CD4-positive, CD25-positive, alpha-beta regulatory T cell (primary cell): ENCODE measurements around the gene PPCS. TPM values are rescaled to one million over a fixed set of nuclear protein-coding genes. Genes with fewer than 3 reads are reported as not detected.

ENCODE experiments used
- ATAC-seq, 2 donors: fragments of 150-1000 bp; cut with Tn5 transposase; one replicate each; pipeline ENCODE4 v1.10.0; 2021; ENCODE audit warnings: low read depth in 2 of 2, moderate number of reproducible peaks in 2 of 2, moderate library complexity in 1 of 2
- DNase-seq, 3 donors: peaks; one replicate each; pipeline versions ENCODE4 v3.0.0 to v3.0.0-alpha.2; 2012 to 2022; ENCODE audit warnings: mixed read lengths in 1 of 3
- H3K27ac ChIP-seq: one replicate; pipeline ENCODE4 v1.7.0; 2013; ENCODE audit warnings: mild to moderate bottlenecking, low read length; ENCODE audit not compliant: insufficient read depth, poor library complexity, severe bottlenecking
- H3K27me3 ChIP-seq: one replicate; pipeline ENCODE4 v1.7.0; 2013; ENCODE audit warnings: low read length; ENCODE audit not compliant: control insufficient read depth, insufficient read depth
- H3K36me3 ChIP-seq: one replicate; pipeline ENCODE4 v1.7.0; 2013; ENCODE audit warnings: mild to moderate bottlenecking, low read length, moderate library complexity; ENCODE audit not compliant: control insufficient read depth, insufficient read depth
- H3K4me1 ChIP-seq: 2 replicates; pipeline ENCODE4 v1.7.0; 2013; ENCODE audit warnings: mild to moderate bottlenecking, low read length; ENCODE audit not compliant: insufficient read depth, control insufficient read depth, poor library complexity, severe bottlenecking
- H3K4me3 ChIP-seq: one replicate; pipeline ENCODE4 v1.7.0; 2013; ENCODE audit warnings: low read depth, mild to moderate bottlenecking, low read length, moderate library complexity
- H3K9me3 ChIP-seq, 2 experiments: 1 replicate in 1 of 2; 2 replicates in 1 of 2; pipeline ENCODE4 v1.7.0; 2013; ENCODE audit warnings: low read length in 2 of 2, mild to moderate bottlenecking in 1 of 2, moderate library complexity in 1 of 2; ENCODE audit not compliant: control insufficient read depth in 2 of 2
- H3K27ac Mint-ChIP-seq, 3 donors: one replicate each; pipeline ENCODE4 v1.8.0; 2020 to 2022; ENCODE audit warnings: mild to moderate bottlenecking in 3 of 3, mixed read lengths in 3 of 3, moderate library complexity in 2 of 3
- H3K27me3 Mint-ChIP-seq: one replicate; pipeline ENCODE4 v1.8.0; 2022; ENCODE audit warnings: mild to moderate bottlenecking, mixed read lengths
- H3K36me3 Mint-ChIP-seq: one replicate; pipeline ENCODE4 v1.8.0; 2020; ENCODE audit warnings: mixed read lengths
- H3K4me1 Mint-ChIP-seq, 4 donors: one replicate each; pipeline ENCODE4 v1.8.0; 2020 to 2022; ENCODE audit warnings: mixed read lengths in 4 of 4, mild to moderate bottlenecking in 1 of 4
- H3K4me3 Mint-ChIP-seq, 4 donors: one replicate each; pipeline ENCODE4 v1.8.0; 2020 to 2022; ENCODE audit warnings: mild to moderate bottlenecking in 4 of 4, mixed read lengths in 4 of 4, moderate library complexity in 3 of 4
- H3K9me3 Mint-ChIP-seq, 7 donors: one replicate each; pipeline ENCODE4 v1.8.0; 2020 to 2022; ENCODE audit warnings: mixed read lengths in 7 of 7, mild to moderate bottlenecking in 3 of 7, moderate library complexity in 2 of 7
- polyA plus RNA-seq, 4 donors: library from polyadenylated mRNA; unstranded; fragments of 300-500 nt; fragmentation: Illumina TruSeq; gene quantifications; one replicate each; pipeline ENCODE4 v1.2.3, GENCODE V29; 2021
- total RNA-seq: library from RNA; stranded (reverse); gene quantifications from one replicate; pipeline ENCODE4 v1.2.3, GENCODE V29; 2022

The PPCS gene
- total and polyA plus RNA-seq, 5 donors from 2014 or later: 43.7 to 162 (median 132) TPM

DNA sequence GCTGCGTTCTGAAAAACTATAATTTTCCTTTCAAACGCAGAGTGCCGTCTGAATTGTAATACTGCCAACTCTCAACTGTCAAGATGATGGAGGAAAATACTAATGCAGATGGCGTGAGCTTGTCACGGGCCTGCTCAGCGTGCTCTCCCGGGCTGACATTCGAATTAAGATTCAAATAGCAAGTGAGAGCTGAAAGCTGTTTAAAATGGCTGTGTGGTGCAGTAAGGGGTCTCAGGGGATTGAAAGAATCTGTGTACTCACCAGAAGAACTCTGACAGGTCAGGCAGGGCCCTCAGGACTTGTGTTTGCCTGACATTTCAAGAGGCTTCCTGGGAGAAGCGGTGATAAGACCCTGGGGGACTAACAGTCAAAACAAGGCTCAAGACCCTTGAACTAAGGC lies 33.6 kb upstream of the PPCS start:
- Histone ChIP-seq H3K36me3 (no peaks in the 10 kb centered on the region), H3K4me3 (no peak overlapping the region), H3K4me1 (no peaks in the 10 kb centered on the region), H3K9me3 (no peaks in the 10 kb centered on the region), H3K27me3 (peaks cover 3% of the 10 kb centered on the region), H3K27ac (no peak overlapping the region)
- Mint-ChIP-seq H3K27ac (no peak overlapping the region), H3K4me1 (no peaks in the 10 kb centered on the region), H3K36me3 (no peaks in the 10 kb centered on the region), H3K27me3 (peaks cover 18% of the 10 kb centered on the region), H3K9me3 (peaks cover 0 to 2% (median 0%) of the 10 kb centered on the region in 7 donors), H3K4me3 (no peak overlapping the region)
- DNase-seq: no peak
- ATAC-seq: no peak

DNA sequence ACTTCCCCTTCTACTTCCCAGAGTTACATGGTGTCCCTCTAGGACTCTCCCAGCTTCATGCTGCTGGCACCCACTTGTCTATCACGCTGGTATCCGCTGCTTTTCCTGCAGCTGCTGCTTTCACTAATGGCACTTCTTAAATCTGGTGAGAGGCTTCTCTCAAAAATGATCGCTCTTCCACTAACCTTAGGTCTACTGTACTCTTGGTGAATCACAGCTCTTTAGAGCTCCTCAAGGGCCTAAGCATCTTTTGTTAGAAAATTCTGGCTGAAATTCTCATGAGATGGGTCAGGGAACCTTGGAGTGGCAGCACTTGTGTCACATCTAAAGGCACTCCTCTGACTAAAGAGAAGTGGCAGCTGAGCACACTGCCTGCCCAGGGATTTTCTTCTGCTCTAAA lies 32.7 kb upstream of the PPCS start:
- Mint-ChIP-seq H3K4me3 (no peak overlapping the region), H3K27ac (no peak overlapping the region), H3K36me3 (no peaks in the 10 kb centered on the region), H3K9me3 (peaks cover 0 to 2% (median 0%) of the 10 kb centered on the region in 7 donors), H3K4me1 (no peaks in the 10 kb centered on the region), H3K27me3 (peaks cover 18% of the 10 kb centered on the region)
- ATAC-seq (no peak), DNase-seq (no peak)
- Histone ChIP-seq H3K27ac (no peak overlapping the region), H3K9me3 (no peaks in the 10 kb centered on the region), H3K27me3 (peaks cover 3% of the 10 kb centered on the region), H3K36me3 (no peaks in the 10 kb centered on the region), H3K4me1 (no peaks in the 10 kb centered on the region), H3K4me3 (no peak overlapping the region)

DNA sequence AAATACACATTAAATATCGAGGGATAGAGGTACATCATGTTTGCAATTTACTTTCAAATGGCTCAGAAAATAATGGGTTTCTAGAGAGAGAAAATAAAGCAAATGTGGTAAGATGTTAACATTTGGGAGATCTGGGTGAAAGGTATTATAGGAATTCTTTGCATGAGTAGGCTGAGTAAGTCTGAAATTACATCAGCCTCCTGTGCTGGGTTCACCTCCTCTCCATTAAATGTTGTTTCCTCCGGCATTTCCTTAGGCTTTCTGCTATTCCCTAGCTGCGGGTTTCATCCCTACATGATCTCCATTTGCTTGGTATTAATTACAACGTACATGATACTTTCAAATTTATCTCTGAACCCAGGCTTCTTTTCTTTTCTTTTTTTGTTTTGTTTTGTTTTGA lies 32.1 kb upstream of the PPCS start:
- H3K4me3 Mint-ChIP-seq: no peak overlapping the region

DNA sequence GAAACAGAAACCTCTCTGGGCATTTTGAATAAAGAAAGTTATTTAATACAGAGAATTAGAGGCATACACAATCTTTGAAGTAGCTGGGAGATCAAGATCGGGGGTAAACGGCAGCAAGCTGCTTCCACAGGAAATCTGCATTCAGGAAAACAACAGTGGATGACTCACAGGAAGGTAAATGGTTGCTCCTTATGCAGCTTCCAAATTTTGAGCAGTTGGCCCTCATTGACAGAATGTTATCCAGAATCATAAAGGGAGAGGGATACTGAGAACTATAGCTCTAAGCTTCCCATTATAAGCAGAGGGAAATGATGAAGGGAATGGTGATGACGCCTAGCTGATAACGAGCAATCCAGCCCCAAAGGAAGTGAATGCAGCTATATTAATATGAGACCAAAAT lies 29.1 kb upstream of the PPCS start:
- Mint-ChIP-seq H3K4me1 (no peaks in the 10 kb centered on the region), H3K27ac (no peak overlapping the region)

More for the DNA sequence above, 32.1 kb upstream of the PPCS start:
- Histone ChIP-seq H3K27me3 (peaks cover 3% of the 10 kb centered on the region), H3K27ac (no peak overlapping the region), H3K4me1 (no peaks in the 10 kb centered on the region), H3K36me3 (no peaks in the 10 kb centered on the region), H3K4me3 (no peak overlapping the region), H3K9me3 (no peaks in the 10 kb centered on the region)
- Mint-ChIP-seq H3K9me3 (peaks cover 0 to 2% (median 0%) of the 10 kb centered on the region in 7 donors), H3K27ac (no peak overlapping the region), H3K27me3 (peaks cover 18% of the 10 kb centered on the region), H3K4me1 (no peaks in the 10 kb centered on the region), H3K36me3 (no peaks in the 10 kb centered on the region)
- ATAC-seq (no peak), DNase-seq (no peak)

DNA sequence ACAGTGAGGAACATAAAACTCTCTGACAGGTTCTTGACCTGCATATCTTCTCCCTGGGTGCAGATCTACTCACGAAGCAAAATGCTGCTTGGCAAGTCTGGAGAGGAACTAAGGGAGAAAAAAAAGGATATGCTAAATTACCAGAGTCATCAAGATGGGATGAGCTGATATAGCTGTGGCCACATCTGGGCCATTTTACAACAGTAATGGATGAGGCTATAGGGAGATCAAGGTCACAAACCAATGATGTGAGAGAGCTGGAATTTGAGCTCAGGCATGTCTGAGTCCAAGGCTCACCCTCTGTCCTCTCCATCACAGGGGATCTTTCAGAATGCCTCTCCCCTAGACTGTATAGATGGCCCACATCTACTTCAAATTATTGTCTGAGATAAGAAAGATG lies 26.7 kb upstream of the PPCS start:
- H3K27ac Mint-ChIP-seq: no peak overlapping the region
- H3K9me3 Mint-ChIP-seq: peaks cover 0 to 2% (median 0%) of the 10 kb centered on the region in 7 donors
- no peak for DNase-seq
- H3K9me3 ChIP-seq: no peaks in the 10 kb centered on the region
- no peaks in the 10 kb centered on the region for H3K36me3 ChIP-seq
- H3K36me3 Mint-ChIP-seq: no peaks in the 10 kb centered on the region
- no peaks in the 10 kb centered on the region for H3K27me3 ChIP-seq
- H3K27ac ChIP-seq: no peak overlapping the region
- no peak overlapping the region for H3K4me3 ChIP-seq
- ATAC-seq: no peak
- H3K4me1 ChIP-seq: no peaks in the 10 kb centered on the region
- H3K27me3 Mint-ChIP-seq: peaks cover 9% of the 10 kb centered on the region
- H3K4me3 Mint-ChIP-seq: no peak overlapping the region
- no peaks in the 10 kb centered on the region for H3K4me1 Mint-ChIP-seq

More for the DNA sequence above, 29.1 kb upstream of the PPCS start:
- peaks cover 3% of the 10 kb centered on the region for H3K27me3 ChIP-seq
- no peak for DNase-seq
- H3K36me3 Mint-ChIP-seq: no peaks in the 10 kb centered on the region
- H3K4me3 ChIP-seq: no peak overlapping the region
- H3K4me3 Mint-ChIP-seq: no peak overlapping the region
- no peaks in the 10 kb centered on the region for H3K9me3 ChIP-seq
- H3K27ac ChIP-seq: no peak overlapping the region
- peaks cover 0 to 2% (median 0%) of the 10 kb centered on the region in 7 donors for H3K9me3 Mint-ChIP-seq
- no peak for ATAC-seq
- H3K27me3 Mint-ChIP-seq: peaks cover 13% of the 10 kb centered on the region
- H3K36me3 ChIP-seq: no peaks in the 10 kb centered on the region
- H3K4me1 ChIP-seq: no peaks in the 10 kb centered on the region

DNA sequence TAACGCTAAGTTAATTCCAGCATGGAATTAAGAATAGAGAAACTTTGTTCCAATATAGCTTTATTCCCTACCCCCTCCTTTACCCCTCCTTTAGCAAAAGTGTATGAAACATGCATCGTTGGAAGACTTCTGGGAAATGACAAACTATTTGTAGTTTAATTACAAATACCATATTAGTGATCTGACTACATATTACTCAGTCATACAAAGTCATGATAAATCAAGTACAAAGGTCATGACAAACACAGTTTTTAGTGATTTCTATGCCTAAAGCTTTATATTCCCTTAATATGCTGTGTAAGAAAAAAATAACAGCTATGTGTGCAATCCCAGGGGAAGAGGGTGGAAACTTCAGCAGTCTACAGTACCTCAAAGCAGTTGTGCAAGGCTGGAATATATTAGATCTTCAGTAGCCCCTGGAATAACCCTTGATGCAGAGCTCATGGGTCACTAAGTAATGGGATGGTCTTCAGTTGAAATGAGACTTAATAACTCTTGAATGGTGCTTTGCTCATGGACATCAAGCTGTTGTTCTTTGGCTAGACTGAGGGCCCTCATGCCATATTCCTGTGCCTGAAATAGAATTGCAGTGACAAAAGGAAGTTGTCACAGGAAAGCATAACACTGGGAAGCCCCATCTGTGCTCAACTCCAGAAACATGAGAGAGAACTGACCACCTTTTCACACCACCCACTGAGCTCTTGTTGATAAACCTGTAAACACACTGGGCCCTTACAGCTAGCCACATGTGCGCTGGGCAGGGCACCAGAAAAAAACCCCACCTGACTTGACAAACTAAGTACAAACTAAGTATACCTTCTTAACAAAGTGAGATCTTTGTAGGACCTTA lies 25.8 kb upstream of the PPCS start:
- Histone ChIP-seq H3K27me3 (no peaks in the 10 kb centered on the region), H3K36me3 (no peaks in the 10 kb centered on the region), H3K27ac (no peak overlapping the region), H3K4me1 (no peaks in the 10 kb centered on the region), H3K4me3 (no peak overlapping the region), H3K9me3 (no peaks in the 10 kb centered on the region)
- no peak overlapping the region for H3K4me3 Mint-ChIP-seq
- DNase-seq: no peak
- peaks cover 8% of the 10 kb centered on the region for H3K27me3 Mint-ChIP-seq
- no peak overlapping the region for H3K27ac Mint-ChIP-seq
- H3K36me3 Mint-ChIP-seq: no peaks in the 10 kb centered on the region
- no peak for ATAC-seq
- H3K9me3 Mint-ChIP-seq: peaks cover 0 to 2% (median 0%) of the 10 kb centered on the region in 7 donors
- H3K4me1 Mint-ChIP-seq: no peaks in the 10 kb centered on the region

DNA sequence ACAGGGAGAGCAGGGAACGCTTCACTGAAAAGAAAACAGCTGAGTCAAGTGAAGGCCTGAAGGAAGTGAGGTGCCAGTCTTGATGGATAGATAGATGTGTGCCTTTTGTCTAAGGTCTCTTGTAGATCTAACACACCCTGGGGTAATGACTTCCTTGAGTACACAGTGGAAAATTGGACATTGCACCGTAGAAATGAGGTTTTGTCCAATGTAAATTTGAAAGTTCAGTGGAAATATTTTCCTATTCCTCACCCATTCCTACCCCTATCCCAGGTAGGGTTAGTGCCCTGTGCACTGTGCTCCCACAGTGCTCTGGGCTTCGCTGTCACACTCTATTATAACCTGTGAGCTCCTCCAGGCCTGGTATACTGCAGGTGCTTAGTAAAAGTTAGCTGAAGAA lies 24.8 kb upstream of the PPCS start:
- Histone ChIP-seq H3K27me3 (no peaks in the 10 kb centered on the region), H3K9me3 (no peaks in the 10 kb centered on the region), H3K36me3 (no peaks in the 10 kb centered on the region), H3K27ac (no peak overlapping the region), H3K4me1 (no peaks in the 10 kb centered on the region), H3K4me3 (no peak overlapping the region)
- H3K27ac Mint-ChIP-seq: no peak overlapping the region
- no peak for DNase-seq
- no peaks in the 10 kb centered on the region for H3K36me3 Mint-ChIP-seq
- no peaks in the 10 kb centered on the region for H3K4me1 Mint-ChIP-seq
- H3K27me3 Mint-ChIP-seq: peaks cover 16% of the 10 kb centered on the region
- H3K9me3 Mint-ChIP-seq: no peaks in the 10 kb centered on the region
- ATAC-seq: no peak
- H3K4me3 Mint-ChIP-seq: no peak overlapping the region

DNA sequence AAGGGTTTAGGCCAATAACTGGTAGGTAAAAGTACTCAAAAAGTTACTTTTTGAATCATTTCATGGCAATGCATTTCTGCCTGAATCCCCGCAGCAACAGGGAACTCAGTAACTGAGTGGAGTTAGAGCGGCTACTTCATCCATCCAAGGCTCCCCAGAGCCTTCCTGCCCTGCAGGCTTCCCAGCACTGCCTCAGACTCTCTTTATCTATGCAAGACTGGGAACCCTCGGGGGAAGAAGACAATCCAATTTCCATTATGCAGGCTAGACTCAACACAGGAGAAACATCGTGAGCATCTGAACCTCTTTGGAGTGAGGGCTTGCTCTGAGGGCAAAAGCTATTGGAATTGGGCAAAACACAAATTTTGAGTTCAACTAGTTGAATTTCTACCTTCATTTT lies 23.6 kb upstream of the PPCS start:
- H3K4me3 ChIP-seq: no peak overlapping the region
- no peaks in the 10 kb centered on the region for H3K4me1 Mint-ChIP-seq
- H3K27me3 ChIP-seq: no peaks in the 10 kb centered on the region
- no peaks in the 10 kb centered on the region for H3K36me3 ChIP-seq
- DNase-seq (no peak), ATAC-seq (no peak)
- no peaks in the 10 kb centered on the region for H3K4me1 ChIP-seq
- H3K27ac ChIP-seq: no peak overlapping the region
- H3K4me3 Mint-ChIP-seq: no peak overlapping the region
- no peak overlapping the region for H3K27ac Mint-ChIP-seq
- no peaks in the 10 kb centered on the region for H3K36me3 Mint-ChIP-seq
- H3K9me3 ChIP-seq: no peaks in the 10 kb centered on the region
- H3K9me3 Mint-ChIP-seq: no peaks in the 10 kb centered on the region
- peaks cover 18% of the 10 kb centered on the region for H3K27me3 Mint-ChIP-seq
